Measurements from ENCODE around the gene CD9. TPM values are rescaled to one million over a fixed set of nuclear protein-coding genes. Genes with fewer than 3 reads are reported as not detected.
"Not testable (repeated sequence)": the region's sequence is repeated elsewhere in the genome, so short reads cannot be mapped to it uniquely, and the experiment has no call there.

The CD9 gene
- total and polyA plus RNA-seq, 5 experiments from 2014 or later = 7.9 to 43.4 (median 23.4) TPM

DNA sequence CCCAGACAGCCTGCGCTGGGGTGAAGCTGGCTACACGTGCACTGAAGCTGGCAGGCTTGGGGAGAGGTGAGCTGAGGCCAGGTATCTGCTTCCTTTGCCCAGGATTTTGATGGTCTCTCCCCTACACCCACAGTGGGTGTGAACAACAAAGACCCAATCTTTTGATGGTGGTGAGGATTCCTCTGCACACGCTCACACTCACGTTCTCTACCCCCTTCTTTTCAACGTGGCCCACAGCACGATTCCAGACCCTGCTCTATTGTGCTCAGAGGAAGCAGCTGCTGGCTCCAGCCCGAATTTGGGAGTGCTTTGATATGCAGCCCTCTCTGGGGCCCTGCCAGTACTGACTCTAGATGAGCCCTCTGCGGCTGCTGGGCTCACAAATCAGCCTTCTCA lies 4.9 kb downstream of the CD9 start:
- Mint-ChIP-seq H3K36me3 (no peaks in the 10 kb centered on the region), H3K27me3 (peaks cover 3 to 38% (median 21%) of the 10 kb centered on the region in 5 donors), H3K4me3 (peak overlapping the region in 4 of 10 donors; percentile 10 to 38 (median 28)), H3K27ac (peak overlapping the region in 5 of 10 donors; percentile 12 to 81 (median 69)), H3K4me1 (peaks cover 10 to 37% (median 32%) of the 10 kb centered on the region in 4 donors), H3K9me3 (no peaks in the 10 kb centered on the region)
- ATAC-seq = no peak
- POLR2A ChIA-PET = no interaction called here
- no peak for DNase-seq

DNA sequence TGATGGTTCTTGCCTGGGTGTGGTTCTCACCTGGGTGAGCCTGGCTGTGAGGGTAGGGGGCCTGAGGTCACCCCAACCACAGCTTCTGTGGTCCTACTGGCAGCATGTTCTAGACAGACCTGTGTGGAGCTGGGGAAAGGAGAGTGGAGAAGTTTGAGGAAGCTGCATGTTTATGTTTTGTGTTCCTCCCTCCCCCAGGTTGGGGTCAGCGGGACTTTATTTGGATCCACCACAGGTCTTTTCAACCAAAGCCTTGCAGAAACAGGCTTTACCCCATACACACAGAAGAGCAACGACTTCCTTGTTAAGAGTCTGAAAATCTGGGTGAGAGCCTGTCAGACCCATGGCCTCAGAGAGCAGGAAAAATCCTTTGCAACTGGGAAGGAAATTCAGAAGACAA lies 5.6 kb downstream of the CD9 start:
- peaks cover 10 to 41% (median 33%) of the 10 kb centered on the region in 4 donors for H3K4me1 Mint-ChIP-seq
- DNase-seq (no peak), ATAC-seq (no peak)
- H3K27me3 Mint-ChIP-seq = peaks cover 3 to 38% (median 21%) of the 10 kb centered on the region in 5 donors
- no peaks in the 10 kb centered on the region for H3K36me3 Mint-ChIP-seq
- H3K9me3 Mint-ChIP-seq = no peaks in the 10 kb centered on the region
- H3K4me3 Mint-ChIP-seq = peak overlapping the region in 1 of 10 donors; percentile 3
- POLR2A ChIA-PET = no interaction called here
- H3K27ac Mint-ChIP-seq = peak overlapping the region in 2 of 10 donors; percentile 12 to 29

DNA sequence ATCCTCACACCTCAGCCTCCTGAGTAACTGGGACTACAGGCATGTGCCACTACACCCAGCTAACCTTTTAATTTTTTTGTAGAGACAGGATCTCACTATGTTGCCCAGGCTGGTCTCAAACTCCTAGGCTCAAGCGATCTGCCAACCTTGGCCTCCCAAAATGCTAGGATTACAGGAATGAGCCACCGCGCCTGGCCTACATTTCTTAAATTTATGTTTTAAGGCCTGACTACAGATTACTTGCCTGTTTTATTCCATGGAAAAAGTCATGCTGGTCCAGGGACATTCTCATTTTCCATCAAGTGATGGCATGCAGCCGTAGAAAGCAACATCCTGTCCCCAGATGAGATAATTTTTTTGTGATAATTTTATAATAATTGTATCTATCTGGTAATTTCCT lies 6.1 kb downstream of the CD9 start:
- H3K27me3 Mint-ChIP-seq = peaks cover 3 to 38% (median 19%) of the 10 kb centered on the region in 5 donors
- DNase-seq (no peak), ATAC-seq (no peak)
- POLR2A ChIA-PET = no interaction called here
- no peak overlapping the region for H3K27ac Mint-ChIP-seq
- no peaks in the 10 kb centered on the region for H3K36me3 Mint-ChIP-seq
- no peaks in the 10 kb centered on the region for H3K9me3 Mint-ChIP-seq
- no peak overlapping the region for H3K4me3 Mint-ChIP-seq
- peaks cover 8 to 38% (median 29%) of the 10 kb centered on the region in 4 donors for H3K4me1 Mint-ChIP-seq

DNA sequence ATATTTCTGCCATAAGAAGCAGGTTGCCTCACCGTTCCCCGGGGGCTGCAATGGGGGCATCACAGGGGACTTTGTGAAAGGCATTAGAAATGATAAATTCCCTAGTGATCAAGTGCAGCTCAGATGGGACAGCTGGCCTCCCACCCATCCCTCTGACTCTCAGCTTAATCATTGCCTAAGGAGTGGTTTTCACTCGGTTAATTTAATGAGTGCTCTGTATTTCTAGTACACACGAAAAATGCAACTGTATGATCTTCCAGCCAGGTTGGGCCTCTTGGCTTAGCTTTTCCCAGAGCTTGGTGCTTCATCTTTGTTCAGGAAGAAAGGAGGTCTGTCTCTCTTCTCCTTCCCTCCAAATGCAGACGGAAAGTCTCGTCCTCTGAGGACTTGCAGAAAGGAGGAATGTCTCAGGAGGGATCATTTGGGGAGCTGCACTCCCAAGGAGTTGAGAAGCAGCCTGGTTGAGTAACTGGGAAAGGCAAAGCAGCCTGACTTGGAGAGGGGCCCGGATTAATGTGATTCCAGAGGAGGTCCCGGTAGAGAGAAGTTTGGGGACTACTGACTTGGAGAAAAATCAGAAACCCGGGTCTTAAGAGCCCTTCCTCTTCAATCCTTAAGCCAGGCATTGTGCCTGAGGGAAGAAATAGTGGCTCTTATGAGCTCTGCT lies 7.2 kb downstream of the CD9 start:
- POLR2A ChIA-PET = interaction anchor here (0.8 kb wide), 1 partner anchor 23 kb away, joined by 3 read pairs; no protein-coding TSS in a partner anchor
- peaks cover 8 to 31% (median 19%) of the 10 kb centered on the region in 4 donors for H3K4me1 Mint-ChIP-seq
- H3K4me3 Mint-ChIP-seq = no peak overlapping the region
- H3K9me3 Mint-ChIP-seq = no peaks in the 10 kb centered on the region
- H3K36me3 Mint-ChIP-seq = no peaks in the 10 kb centered on the region
- H3K27me3 Mint-ChIP-seq = peaks cover 3 to 35% (median 14%) of the 10 kb centered on the region in 5 donors
- ATAC-seq (no peak), DNase-seq (no peak)
- H3K27ac Mint-ChIP-seq = peak overlapping the region in 1 of 10 donors; percentile 73

DNA sequence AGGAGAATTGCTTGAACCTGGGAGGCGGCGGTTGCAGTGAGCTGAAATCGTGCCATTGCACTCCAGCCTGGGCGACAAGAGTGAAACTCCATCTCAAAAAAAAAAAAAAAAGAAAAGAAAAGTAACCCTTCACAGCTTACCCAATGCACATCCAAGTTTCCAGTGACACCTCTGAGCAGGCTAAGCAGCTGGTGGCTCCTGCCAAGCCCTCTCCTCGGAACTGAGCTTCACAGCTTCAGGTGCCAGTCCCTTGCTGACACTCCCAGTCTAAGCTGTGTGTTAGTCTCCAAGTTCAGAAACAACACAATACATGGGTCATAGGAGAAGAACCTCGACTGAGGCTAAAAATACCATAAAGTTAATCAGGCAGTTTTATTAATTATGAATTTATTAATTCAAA lies 7.9 kb downstream of the CD9 start:
- POLR2A ChIA-PET = no interaction called here
- no peak overlapping the region for H3K4me3 Mint-ChIP-seq
- H3K9me3 Mint-ChIP-seq = no peaks in the 10 kb centered on the region
- no peaks in the 10 kb centered on the region for H3K36me3 Mint-ChIP-seq
- H3K27me3 Mint-ChIP-seq = peaks cover 0 to 27% (median 7%) of the 10 kb centered on the region in 5 donors
- no peak overlapping the region for H3K27ac Mint-ChIP-seq
- H3K4me1 Mint-ChIP-seq = peaks cover 5 to 28% (median 15%) of the 10 kb centered on the region in 4 donors
- DNase-seq (no peak), ATAC-seq (no peak)

DNA sequence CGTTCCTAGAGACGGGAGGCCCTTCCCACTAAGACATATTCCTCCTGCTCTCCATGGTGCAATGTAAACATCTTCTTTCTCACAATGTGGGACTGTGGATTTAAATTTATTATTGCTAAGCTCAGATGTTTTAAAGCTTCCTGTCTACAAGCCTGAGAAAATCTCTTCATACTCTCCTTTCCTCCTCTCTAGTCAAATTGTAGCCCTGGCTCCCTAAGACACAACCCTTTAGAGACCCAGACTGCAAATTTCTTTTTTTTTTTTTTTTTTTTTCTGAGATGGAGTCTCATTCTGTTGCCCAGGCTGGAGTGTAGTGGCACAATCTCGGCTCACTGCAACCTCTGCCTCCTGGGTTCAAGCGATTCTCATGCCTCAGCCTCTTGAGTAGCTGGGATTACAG lies 9.2 kb downstream of the CD9 start:
- ATAC-seq, H3K27ac Mint-ChIP-seq, H3K36me3 Mint-ChIP-seq, POLR2A ChIA-PET, H3K9me3 Mint-ChIP-seq, DNase-seq: not testable (repeated sequence)
- Mint-ChIP-seq H3K27me3 (peaks cover 0 to 25% (median 3%) of the 10 kb centered on the region in 5 donors), H3K4me1 (peaks cover 5 to 28% (median 17%) of the 10 kb centered on the region in 4 donors), H3K4me3 (peak overlapping the region in 1 of 10 donors; percentile 51)

DNA sequence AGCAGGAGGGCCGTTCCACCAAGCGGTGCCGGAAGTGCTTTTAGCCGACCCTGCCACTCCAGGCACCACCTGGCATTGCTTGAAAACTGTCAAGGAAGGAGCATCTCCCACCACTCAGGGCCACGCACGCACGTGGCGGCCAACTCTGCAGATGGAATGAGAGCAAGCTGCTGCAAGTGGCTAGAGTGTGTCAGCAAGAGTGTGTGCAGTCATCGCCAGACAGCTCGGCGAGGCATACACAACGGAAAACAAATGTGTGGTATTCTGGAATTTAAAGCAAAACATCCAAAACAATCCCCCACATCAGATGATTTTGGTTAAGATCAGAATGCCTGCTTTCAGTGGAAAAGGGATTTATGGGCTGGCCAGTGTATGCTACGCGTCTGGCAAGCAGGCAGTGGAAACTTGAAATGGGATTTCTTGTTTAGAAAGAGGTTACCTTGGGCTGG lies 11.2 kb downstream of the CD9 start:
- no peaks in the 10 kb centered on the region for H3K36me3 Mint-ChIP-seq
- DNase-seq (no peak), ATAC-seq (no peak)
- peaks cover 0 to 22% (median 10%) of the 10 kb centered on the region in 4 donors for H3K4me1 Mint-ChIP-seq
- POLR2A ChIA-PET = interaction anchor here (2.5 kb wide), 1 partner anchor 10 kb away, joined by 9 read pairs; no protein-coding TSS in a partner anchor
- no peak overlapping the region for H3K4me3 Mint-ChIP-seq
- no peak overlapping the region for H3K27ac Mint-ChIP-seq
- peaks cover 0 to 11% (median 0%) of the 10 kb centered on the region in 5 donors for H3K27me3 Mint-ChIP-seq
- H3K9me3 Mint-ChIP-seq = no peaks in the 10 kb centered on the region

DNA sequence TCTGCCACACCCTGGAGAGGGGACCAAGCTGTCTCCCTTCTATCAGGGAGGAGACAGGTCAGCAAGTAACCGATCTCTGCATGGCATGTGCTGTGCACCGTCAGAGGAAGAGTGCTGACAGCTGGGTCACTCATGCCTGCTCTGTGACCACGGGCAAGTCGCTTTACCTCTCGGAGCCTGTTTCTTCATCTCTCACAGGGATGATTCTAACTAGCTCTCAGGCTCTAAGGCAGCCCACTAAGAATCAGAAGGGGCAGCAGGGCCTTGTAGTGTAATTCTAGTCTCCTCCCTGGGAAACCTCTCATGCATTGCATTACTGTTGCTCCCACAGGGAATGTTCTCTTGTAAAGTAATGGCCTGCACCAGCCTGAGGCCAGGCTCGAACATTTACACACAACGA lies 11.9 kb downstream of the CD9 start:
- H3K27me3 Mint-ChIP-seq = peaks cover 0 to 4% (median 0%) of the 10 kb centered on the region in 5 donors
- ATAC-seq (no peak), DNase-seq (no peak)
- no peak overlapping the region for H3K4me3 Mint-ChIP-seq
- no peak overlapping the region for H3K27ac Mint-ChIP-seq
- H3K36me3 Mint-ChIP-seq = no peaks in the 10 kb centered on the region
- H3K4me1 Mint-ChIP-seq = peaks cover 0 to 24% (median 10%) of the 10 kb centered on the region in 4 donors
- no peaks in the 10 kb centered on the region for H3K9me3 Mint-ChIP-seq
- POLR2A ChIA-PET = interaction anchor here (2.5 kb wide), 1 partner anchor 11 kb away, joined by 9 read pairs; no protein-coding TSS in a partner anchor

DNA sequence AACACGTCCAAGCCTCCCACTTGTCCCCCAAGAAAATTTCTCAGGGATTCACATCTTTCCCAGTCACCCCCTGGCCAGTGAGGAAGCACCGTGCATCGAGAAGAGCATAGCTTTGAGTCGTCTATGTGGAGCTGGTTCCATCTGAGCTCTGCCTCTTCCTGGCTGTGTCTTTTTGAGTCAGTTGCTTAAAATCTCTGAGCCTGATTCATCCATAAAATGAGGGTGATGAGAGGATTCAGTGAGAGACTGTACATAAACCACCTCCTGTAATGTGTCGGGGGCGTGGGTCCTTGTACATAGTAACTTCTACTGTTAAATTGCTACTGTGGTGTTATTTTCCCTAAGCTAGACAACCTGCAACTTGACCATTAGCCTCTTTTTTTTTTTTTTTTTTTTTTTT lies 13.8 kb downstream of the CD9 start:
- H3K9me3 Mint-ChIP-seq = no peaks in the 10 kb centered on the region
- no peak overlapping the region for H3K4me3 Mint-ChIP-seq
- POLR2A ChIA-PET = interaction anchor here (0.6 to 1.4 kb wide), 3 partner anchors 13 to 27 kb away, joined by 3 to 5 read pairs (median 3); no protein-coding TSS in a partner anchor
- H3K36me3 Mint-ChIP-seq = no peaks in the 10 kb centered on the region
- DNase-seq = no peak
- H3K27ac Mint-ChIP-seq = no peak overlapping the region
- no peaks in the 10 kb centered on the region for H3K27me3 Mint-ChIP-seq
- peaks cover 3 to 33% (median 20%) of the 10 kb centered on the region in 4 donors for H3K4me1 Mint-ChIP-seq
- no peak for ATAC-seq

DNA sequence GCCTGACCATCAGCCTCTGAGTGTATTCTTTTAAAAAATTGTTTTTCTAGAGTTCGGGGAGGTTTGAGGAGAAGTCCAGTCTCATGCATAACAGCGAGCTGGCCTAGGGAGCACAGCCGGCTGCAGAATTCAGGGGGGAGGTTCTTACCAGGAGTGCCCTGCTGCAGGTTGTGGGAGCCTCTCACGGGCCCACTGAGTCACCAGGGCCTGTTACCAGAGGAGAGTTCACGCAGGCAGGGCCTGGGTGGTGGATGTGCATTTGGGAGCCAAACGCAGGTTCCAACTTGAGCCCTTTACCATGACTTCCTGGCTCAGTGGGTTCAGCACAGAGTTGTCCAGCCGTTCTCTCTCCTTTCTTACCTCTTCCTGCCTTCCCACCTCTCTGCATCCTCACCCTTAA lies 14.4 kb downstream of the CD9 start:
- DNase-seq (no peak), ATAC-seq (no peak)
- Mint-ChIP-seq H3K36me3 (no peaks in the 10 kb centered on the region), H3K4me1 (peaks cover 3 to 29% (median 20%) of the 10 kb centered on the region in 4 donors), H3K4me3 (no peak overlapping the region), H3K27me3 (no peaks in the 10 kb centered on the region), H3K27ac (peak overlapping the region in 1 of 10 donors; percentile 22), H3K9me3 (no peaks in the 10 kb centered on the region)
- POLR2A ChIA-PET = interaction anchor here (1.2 to 1.4 kb wide), 2 partner anchors 13 to 14 kb away, joined by 3 to 5 read pairs; no protein-coding TSS in a partner anchor

DNA sequence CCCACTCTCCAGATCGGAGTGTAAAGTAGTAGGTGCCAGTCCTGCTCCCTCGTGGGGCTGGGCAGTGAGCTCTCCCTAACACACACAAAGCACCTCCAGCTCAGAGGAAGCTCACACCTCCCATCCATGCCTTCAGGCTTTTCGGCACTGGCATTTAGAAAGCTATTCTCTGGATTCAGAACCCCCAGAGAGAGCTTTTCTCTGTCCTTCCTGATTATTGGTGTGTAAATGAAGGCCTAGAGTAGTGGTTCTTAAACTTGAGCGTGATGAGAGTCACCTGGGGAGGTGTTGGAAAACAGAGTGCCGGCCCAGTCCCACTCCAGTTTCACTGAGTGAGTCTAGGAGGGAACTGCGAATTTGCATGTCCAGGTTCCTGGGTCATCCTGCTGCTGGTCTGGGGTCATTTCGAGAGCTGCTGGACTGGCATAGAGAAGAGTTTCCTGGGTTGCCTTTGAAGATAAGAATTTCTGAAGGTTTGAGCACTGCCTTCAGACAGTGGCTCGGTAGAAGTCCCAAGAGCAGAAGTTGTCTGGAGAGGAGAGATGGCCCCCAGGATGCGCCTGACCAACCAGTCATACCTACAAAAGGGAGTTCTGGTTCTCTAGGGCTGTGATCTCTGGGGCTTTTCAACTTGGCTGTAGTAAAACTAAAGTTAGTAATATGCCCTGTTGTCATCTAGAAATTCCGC lies 15.1 kb downstream of the CD9 start:
- Mint-ChIP-seq H3K36me3 (no peaks in the 10 kb centered on the region), H3K4me3 (no peak overlapping the region), H3K4me1 (peaks cover 8 to 27% (median 22%) of the 10 kb centered on the region in 4 donors), H3K27me3 (peaks cover 0 to 2% (median 0%) of the 10 kb centered on the region in 5 donors), H3K27ac (peak overlapping the region in 3 of 10 donors; percentile 20 to 43 (median 22)), H3K9me3 (no peaks in the 10 kb centered on the region)
- ATAC-seq (no peak), DNase-seq (no peak)
- POLR2A ChIA-PET = interaction anchor here (0.8 to 1.2 kb wide), 2 partner anchors 13 to 14 kb away, joined by 3 read pairs; no protein-coding TSS in a partner anchor

DNA sequence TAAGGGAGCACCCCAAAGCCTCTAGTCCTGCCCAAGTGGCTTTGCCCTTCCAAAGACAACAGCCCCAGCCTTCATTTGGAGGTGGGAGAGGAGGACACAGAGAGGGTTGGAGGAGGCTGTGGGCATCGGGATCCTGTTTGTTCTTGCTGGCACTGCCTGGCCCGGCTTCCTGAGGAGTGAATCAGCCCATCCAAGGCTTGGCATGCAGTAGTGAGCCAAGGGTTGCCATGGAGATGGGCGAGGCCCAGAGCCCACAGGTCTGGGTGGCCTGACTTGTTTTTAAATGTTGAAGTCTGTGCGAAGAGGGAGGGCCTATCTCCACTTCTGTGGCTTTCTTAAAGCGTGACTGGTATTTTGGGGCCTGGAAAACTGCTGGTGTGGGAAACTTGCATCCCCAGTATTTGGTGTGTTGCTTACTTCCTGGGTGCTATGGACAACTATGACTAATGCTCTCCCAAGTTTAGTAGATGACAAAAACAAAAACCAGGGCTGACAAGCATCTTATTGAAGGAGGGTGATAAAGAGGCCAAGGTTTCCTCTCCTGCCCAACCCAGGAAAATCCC lies 15.8 kb downstream of the CD9 start:
- Mint-ChIP-seq H3K36me3 (no peaks in the 10 kb centered on the region), H3K9me3 (no peaks in the 10 kb centered on the region), H3K27me3 (peaks cover 0 to 3% (median 0%) of the 10 kb centered on the region in 5 donors), H3K4me1 (peaks cover 10 to 30% (median 20%) of the 10 kb centered on the region in 4 donors), H3K4me3 (no peak overlapping the region), H3K27ac (no peak overlapping the region)
- DNase-seq = no peak
- no peak for ATAC-seq
- POLR2A ChIA-PET = interaction anchor here (0.8 kb wide), 1 partner anchor 14 kb away, joined by 3 read pairs; no protein-coding TSS in a partner anchor

Measured in naive thymus-derived CD8-positive, alpha-beta T cell (primary cell).